SU-DHL-6 (cell line): ENCODE measurements around the gene NOD2.

Experiments
- CTCF ChIP-seq: fragments of 200-600 bp; sonication (generic); IDR thresholded peaks from one replicate; pipeline ENCODE4 v1.5.1; 2017; ENCODE audit warnings: antibody characterized with exemption, mild to moderate bottlenecking, low read length, moderate library complexity; ENCODE audit not compliant: insufficient read depth, poor library complexity, severe bottlenecking
- EZH2phosphoT487 ChIP-seq: fragments of 200-600 bp; sonication (generic), shearing (Covaris generic); conservative IDR thresholded peaks from 2 replicates; pipeline ENCODE4 v1.6.1; 2018; ENCODE audit warnings: mild to moderate bottlenecking, antibody characterized with exemption, low read length, moderate library complexity, mixed read lengths

DNA sequence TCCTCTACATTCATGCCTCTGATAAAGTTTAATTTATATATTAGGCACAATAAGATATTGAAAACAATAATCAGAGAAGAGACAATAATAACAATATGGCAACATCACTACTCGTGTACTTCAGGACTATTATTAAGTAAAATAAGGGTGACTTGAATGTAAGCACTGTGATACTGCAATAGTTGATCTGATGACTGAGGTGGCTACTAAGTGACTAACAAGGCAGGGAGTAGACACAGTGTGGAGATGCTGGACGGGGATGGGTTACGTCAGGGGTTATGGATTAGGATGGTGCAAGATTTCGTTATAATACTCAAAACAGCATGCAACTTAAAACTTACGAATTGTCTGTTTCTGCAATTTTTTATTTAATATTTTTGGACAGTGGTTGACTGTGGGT, 81.0 kb downstream of the NOD2 start:
- TF ChIP-seq CTCF: no peak
- TF ChIP-seq EZH2phosphoT487: no peak
